ENCODE measurements around the gene SDC3.

SDC3 gene

GRCh38 chr1:30846587-30846986, 62.0 kb downstream of the SDC3 start:
- DNase-seq = no peak

DNA sequence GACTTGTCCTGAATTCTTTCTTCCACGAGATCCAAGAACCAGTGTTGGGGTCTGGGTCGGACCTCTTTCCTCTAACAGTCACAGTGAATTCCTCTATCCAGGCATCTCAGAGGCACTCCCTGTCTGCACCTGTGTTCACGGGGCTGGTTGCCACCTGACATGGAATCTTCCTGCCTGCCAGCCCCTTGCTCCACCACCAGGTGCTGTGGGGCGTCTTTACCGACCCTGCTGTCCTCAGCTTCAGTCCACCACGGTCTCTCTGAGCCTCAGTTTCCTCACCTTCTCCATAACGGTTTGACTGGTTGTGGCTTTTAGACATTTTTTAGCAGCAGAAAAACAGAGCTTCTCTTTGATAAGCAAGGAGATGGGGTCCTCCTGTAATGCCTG, 62.7 kb downstream of the SDC3 start:
- DNase-seq = no peak

DNA sequence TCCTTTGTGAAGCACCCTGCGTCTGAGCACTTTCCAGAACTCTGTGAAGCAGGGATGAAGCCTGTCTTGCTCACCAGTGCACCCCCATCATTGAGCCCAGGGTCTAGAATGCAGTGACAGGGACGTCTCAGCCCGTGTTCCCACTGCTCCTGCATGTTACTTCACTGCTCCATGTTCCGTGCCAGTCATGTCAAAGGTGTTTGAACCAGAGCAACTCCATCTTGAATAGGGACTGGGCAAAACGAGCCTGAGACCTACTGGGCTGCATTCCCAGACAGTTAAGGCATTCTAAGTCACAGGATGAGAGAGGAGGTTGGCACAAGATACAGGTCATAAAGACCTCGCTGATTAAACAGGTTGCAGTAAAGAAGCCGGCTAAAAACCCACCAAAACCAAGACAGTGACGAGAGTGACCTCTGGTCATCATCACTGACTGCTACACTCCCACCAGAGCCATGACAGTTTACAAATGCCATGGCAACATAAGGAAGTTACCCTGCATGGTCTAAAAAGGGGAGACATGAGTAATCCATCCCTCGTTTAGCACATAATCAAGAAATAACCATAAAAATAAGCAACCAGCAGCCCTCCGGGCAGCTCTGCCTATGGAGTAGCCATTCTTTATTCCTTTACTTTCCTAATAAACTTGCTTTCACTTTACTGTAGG, 63.2 kb downstream of the SDC3 start:
- DNase-seq = no peak

DNA sequence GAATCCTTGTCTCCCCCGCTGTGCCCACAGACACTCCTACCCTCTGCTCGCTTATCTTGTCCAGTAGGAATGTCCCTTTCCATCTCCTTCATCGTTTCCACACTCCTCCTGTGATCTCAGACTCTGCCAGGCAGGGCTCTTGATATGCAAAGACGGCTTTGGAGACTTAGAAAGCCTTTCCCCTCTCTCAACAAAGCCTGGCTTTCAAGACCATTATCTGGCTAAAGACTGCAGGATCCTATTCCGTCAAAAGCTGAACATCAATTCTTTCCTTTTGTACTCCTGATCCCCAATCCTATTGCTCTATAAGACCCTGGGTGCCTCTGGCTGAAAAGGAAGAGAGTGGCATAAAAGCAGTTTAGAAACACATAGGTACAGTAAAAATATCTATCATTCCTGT, 63.9 kb downstream of the SDC3 start:
- DNase-seq = no peak

GRCh38 chr1:30842697-30843354, 65.7 kb downstream of the SDC3 start:
- no peak for DNase-seq

DNA sequence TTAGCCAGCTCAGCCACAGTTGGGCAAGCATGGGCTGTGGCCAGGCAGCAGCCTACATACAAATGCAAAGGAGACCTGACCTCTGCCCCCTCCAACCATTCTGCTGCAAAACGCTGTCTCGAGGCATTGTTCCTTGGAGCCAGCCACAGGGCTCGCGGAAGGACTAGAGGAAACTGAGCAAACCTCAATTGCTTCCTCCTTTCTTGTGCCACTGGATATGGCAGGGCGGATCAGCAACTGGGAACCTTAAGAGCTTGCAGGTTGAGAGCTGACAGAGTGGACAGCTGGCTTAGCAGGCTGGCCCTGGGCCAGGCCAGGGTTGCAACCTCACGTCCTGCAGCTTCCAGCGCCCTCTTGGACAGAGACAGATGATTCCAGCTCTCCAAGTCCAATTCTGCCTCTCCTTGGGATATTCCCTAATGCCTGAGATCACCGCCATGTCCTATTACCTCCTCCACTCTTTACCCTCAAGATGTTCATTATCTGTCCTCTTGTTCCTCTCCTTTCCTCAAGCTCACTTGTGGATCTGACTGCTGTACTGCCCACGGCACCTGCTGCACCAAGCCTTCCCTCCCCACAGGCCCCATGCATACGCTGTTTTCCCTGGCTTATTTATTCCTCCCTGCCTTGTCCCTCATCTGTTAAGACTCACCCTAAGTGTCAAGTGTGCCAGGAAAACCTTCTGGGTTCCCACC, 67.5 kb downstream of the SDC3 start:
- no peak for DNase-seq

DNA sequence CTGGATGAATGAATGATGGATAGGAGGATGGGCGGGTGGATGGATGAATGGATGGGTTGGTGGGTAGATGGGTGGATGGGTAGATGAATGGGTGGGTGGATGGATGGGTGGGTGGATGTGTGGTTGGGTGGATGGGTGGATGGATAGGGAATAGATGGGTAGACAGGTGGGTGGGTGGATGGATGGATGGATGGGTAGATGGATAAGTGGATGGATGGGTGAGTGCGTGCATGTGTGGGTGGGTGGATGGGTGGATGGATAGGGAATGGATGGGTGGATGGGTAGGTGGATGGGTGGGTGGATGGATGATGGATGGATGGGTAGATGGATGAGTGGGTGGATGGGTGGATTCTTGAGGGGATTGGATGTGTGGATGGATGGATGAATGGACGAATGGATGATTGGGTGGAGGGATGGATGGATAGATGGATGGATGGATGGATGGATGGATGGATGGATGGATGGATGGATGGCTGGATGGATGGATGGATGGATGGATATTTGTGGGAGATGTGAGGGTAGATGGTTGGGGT, 68.7 kb downstream of the SDC3 start:
- DNase-seq = no peak

- no peak for DNase-seq
These were observed 69.6 kb downstream of the SDC3 start for GRCh38 chr1:30838996-30839395.

- DNase-seq = no peak
These were observed 70.9 kb downstream of the SDC3 start for GRCh38 chr1:30837653-30838052.

DNA sequence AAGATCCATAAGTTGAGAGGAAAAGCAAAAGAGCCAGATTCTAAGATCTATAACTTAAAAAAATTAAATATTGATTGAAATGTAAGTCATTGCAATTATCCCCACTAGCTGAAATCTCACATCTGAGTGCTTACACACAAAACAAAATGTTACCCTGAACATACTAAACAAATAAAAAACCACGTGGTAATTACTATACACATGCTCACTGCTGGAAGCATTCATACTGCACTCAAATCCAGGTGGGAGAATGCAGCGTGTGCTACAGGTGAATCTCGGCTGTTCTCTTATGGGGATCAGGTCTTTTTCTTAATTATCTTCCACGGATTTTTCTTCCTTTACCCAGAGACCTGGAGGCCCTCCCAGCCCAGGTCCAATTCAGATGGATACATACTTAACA, 74.3 kb downstream of the SDC3 start:
- no peak for DNase-seq

DNA sequence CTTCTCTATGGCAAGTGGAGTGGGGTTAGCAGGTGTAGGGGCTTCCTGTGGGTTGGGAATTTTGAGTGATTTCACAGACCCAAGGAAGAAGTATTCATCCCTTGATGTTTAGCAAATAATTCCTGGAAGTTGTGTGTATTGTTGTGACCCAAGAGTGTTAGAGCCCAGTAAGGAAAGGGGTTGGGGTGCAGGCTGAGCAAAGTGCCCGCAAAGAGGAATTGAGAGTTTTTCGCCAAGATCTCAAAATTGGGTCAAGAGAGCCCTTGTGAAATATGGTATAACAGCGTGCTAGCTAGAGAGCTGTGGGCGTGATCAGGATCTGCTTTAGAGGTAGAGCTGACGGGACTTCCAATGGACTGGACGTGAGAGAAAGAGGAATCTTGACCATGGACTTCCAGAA, 78.0 kb downstream of the SDC3 start:
- no peak for DNase-seq

- DNase-seq = no peak
These were observed 78.7 kb downstream of the SDC3 start for GRCh38 chr1:30829889-30830288.

GRCh38 chr1:30824736-30825429, 83.7 kb downstream of the SDC3 start:
- no peak for DNase-seq

- peak; percentile 27 for DNase-seq
These were observed 84.4 kb downstream of the SDC3 start for GRCh38 chr1:30823969-30824735.

GRCh38 chr1:30823627-30823968, 85.0 kb downstream of the SDC3 start:
- no peak for DNase-seq

GRCh38 chr1:30822966-30823581, 85.5 kb downstream of the SDC3 start:
- DNase-seq = no peak

GRCh38 chr1:30822006-30822405, 86.6 kb downstream of the SDC3 start:
- no peak for DNase-seq

GRCh38 chr1:30820299-30820698, 88.3 kb downstream of the SDC3 start:
- DNase-seq = no peak

All from effector CD4-positive, alpha-beta T cell (primary cell).